ENCODE measurements around the gene HLX. TPM values are rescaled to one million over a fixed set of nuclear protein-coding genes. Genes with fewer than 3 reads are reported as not detected.

The HLX gene
- total RNA-seq, 1 donor from 2014 or later = 0.61 TPM

DNA sequence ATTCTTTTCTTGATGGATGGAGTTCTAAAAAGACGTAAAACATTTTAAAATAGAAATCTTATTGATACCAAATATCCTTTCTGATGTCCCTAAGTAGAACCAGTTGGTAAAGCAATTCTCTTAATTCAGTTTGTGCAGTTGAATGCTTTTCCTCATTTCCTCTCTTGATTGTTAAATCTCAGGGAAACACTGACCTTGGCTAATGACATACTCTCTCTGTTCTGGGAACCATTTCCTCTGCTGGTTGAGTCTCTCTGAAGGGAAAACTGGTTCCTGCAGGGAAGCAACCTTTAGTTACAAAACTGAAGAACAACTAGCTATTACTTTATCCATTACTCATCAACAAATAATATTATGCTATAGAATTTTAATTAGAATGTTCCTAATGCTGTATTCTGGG lies 36.7 kb downstream of the HLX start:
- no peak for DNase-seq (ENCODE audit: low read depth, low spot score)
- no peak overlapping the region for H3K4me3 Mint-ChIP-seq
- no peaks in the 10 kb centered on the region for H3K9me3 Mint-ChIP-seq
- H3K27me3 Mint-ChIP-seq (ENCODE audit: low read depth) = peaks cover 75% of the 10 kb centered on the region
- TF ChIP-seq, protein P1, sequence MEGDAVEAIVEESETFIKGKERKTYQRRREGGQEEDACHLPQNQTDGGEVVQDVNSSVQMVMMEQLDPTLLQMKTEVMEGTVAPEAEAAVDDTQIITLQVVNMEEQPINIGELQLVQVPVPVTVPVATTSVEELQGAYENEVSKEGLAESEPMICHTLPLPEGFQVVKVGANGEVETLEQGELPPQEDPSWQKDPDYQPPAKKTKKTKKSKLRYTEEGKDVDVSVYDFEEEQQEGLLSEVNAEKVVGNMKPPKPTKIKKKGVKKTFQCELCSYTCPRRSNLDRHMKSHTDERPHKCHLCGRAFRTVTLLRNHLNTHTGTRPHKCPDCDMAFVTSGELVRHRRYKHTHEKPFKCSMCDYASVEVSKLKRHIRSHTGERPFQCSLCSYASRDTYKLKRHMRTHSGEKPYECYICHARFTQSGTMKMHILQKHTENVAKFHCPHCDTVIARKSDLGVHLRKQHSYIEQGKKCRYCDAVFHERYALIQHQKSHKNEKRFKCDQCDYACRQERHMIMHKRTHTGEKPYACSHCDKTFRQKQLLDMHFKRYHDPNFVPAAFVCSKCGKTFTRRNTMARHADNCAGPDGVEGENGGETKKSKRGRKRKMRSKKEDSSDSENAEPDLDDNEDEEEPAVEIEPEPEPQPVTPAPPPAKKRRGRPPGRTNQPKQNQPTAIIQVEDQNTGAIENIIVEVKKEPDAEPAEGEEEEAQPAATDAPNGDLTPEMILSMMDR (conservative IDR thresholded peaks at IDR 0.05) = no peak
- no peaks in the 10 kb centered on the region for H3K4me1 Mint-ChIP-seq
- H3K36me3 Mint-ChIP-seq (ENCODE audit: low read depth) = no peaks in the 10 kb centered on the region
- H3K27ac Mint-ChIP-seq (ENCODE audit: unreplicated experiment) = no peak overlapping the region

DNA sequence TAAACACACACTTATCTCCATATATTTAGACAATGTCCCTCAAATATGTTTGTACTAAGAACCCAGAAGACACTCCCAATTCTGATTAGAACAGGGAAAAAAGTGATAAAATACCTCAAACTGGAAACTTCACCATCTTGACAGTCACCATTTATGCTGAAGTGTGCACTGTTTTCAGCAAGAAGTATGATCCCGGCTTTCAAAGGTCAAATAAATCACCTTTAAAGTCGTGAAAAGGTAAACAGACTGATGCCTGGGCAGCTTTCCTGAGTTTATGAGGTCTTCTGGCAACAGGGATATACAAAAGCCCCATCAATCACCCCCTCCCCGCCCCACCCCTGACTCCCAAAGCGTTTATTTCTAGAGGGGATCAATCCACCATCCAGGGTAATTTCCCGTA lies 37.9 kb downstream of the HLX start:
- Mint-ChIP-seq H3K4me1 (no peaks in the 10 kb centered on the region), H3K4me3 (no peak overlapping the region), H3K27ac (ENCODE audit: unreplicated experiment) (no peak overlapping the region), H3K27me3 (ENCODE audit: low read depth) (peaks cover 75% of the 10 kb centered on the region), H3K36me3 (ENCODE audit: low read depth) (no peaks in the 10 kb centered on the region), H3K9me3 (no peaks in the 10 kb centered on the region)
- no peak for DNase-seq (ENCODE audit: low read depth, low spot score)
- TF ChIP-seq, protein P1 (conservative IDR thresholded peaks at IDR 0.05) = no peak

DNA sequence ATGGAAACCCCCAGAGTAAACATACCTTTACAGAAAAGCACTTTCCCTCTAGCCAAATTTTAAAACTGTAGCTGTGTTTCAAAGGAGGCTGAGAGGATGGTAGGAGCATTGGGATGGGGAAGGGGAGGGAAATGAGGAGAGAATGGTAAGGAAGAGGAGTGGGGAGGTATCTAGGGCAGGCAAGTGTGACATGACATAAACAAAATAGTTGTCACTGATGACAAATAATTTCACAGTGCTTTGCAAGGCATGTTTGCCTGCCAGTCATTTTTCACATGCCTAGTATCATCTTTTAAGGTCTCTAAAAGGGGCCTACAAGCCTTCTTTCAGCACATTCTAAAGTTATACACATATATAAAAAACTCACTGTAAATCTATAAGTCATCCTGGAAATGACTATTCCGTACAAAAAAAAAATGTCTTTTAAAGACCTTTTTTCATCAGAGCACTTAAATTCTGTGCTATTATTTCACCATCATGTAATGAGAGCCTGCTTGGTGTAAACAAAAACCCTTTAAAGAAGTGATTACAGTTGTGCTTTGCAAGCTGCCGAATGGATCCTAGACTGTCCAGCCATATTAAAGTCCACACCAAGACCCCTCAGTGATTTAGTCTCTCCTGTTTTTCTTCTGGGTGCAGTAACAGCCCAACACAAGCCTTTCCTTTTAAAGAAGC lies 38.4 kb downstream of the HLX start:
- Mint-ChIP-seq H3K27ac (ENCODE audit: unreplicated experiment) (no peak overlapping the region), H3K4me1 (no peaks in the 10 kb centered on the region), H3K4me3 (no peak overlapping the region), H3K36me3 (ENCODE audit: low read depth) (no peaks in the 10 kb centered on the region), H3K27me3 (ENCODE audit: low read depth) (peaks cover 73% of the 10 kb centered on the region), H3K9me3 (no peaks in the 10 kb centered on the region)
- TF ChIP-seq, protein P1 (conservative IDR thresholded peaks at IDR 0.05) = no peak
- no peak for DNase-seq (ENCODE audit: low read depth, low spot score)

DNA sequence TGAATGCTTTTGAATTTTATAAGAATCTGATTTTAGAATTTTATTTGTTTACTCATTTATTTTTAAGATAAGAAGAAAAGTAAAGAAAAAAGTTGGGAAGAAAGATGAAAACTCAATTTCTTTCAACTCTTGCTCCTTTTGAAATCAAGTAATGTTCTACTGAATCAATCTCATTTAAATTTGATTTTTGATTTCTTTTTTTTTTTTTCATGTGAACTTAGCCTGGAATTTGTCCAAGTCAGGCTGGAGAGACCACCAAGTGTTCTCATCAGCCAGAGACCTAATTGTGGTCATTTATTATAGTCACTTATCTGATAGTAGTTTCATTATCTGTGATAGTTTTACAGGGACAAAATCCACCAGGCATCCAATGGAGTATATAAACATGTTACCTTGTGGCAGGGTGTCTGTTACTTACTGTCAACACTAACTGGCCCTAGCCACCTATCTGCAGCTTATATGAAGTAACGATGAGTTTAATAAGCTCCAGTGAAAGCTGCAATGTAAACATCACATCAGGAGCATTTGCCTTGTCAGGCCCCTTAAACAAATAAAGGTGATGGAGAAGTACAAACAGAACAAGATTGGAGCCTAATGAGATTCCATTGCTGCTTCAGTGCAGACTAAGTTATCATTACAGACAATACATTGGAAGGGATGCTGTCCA lies 39.2 kb downstream of the HLX start:
- H3K27me3 Mint-ChIP-seq (ENCODE audit: low read depth) = peaks cover 72% of the 10 kb centered on the region
- H3K9me3 Mint-ChIP-seq = no peaks in the 10 kb centered on the region
- H3K4me1 Mint-ChIP-seq = no peaks in the 10 kb centered on the region
- TF ChIP-seq, protein P1 (conservative IDR thresholded peaks at IDR 0.05) = no peak
- H3K4me3 Mint-ChIP-seq = no peak overlapping the region
- no peak overlapping the region for H3K27ac Mint-ChIP-seq (ENCODE audit: unreplicated experiment)
- DNase-seq (ENCODE audit: low read depth, low spot score) = no peak
- H3K36me3 Mint-ChIP-seq (ENCODE audit: low read depth) = no peaks in the 10 kb centered on the region

DNA sequence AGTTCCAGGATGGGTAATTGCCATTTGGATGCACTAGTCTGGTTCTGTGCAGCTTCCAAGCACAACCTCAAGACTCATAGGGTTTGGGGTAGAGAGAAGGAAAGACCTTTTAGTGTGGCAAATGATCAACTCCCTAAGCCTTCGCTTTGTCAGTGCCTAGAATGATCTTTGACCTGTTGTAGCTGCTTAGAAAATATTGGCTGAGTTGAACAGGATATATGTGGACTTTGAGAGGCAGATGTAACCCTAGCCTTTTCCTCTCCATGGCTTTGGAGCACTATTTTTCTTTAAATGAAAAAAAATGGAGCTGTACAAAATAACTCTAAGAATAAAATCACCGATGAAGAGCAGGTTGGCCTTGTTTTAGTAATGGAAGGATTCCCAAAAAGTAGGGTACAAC lies 41.7 kb downstream of the HLX start:
- Mint-ChIP-seq H3K9me3 (no peaks in the 10 kb centered on the region), H3K27ac (ENCODE audit: unreplicated experiment) (no peak overlapping the region), H3K4me1 (no peaks in the 10 kb centered on the region), H3K4me3 (no peak overlapping the region), H3K36me3 (ENCODE audit: low read depth) (no peaks in the 10 kb centered on the region), H3K27me3 (ENCODE audit: low read depth) (peaks cover 49% of the 10 kb centered on the region)
- TF ChIP-seq, protein P1 (conservative IDR thresholded peaks at IDR 0.05) = no peak
- DNase-seq (ENCODE audit: low read depth, low spot score) = no peak

All from neural crest cell (in vitro differentiated cells).